ENCODE data around the gene C19orf38. TPM values are rescaled to one million over a fixed set of nuclear protein-coding genes. Genes with fewer than 3 reads are reported as not detected.

Gene C19orf38
- 4.2 and 5.2 TPM in 2 replicates for total RNA-seq (2014; rRNA removed; shearing (Covaris generic))
- 4.9 and 7.5 TPM in 2 replicates for total RNA-seq (2022)
- Bru-seq, nascent RNA = percentile 32 among the genes with signal in this experiment
- BruChase-seq, experiment 1, labeled RNA remaining after a 6-hour chase = percentile 39 among the genes with signal in this experiment
- BruChase-seq, experiment 2, labeled RNA remaining after a 2-hour chase = percentile 32 among the genes with signal in this experiment
- long read RNA-seq, partial matches to known transcripts = 2 of 8 reads
- long read RNA-seq, other reads (novel, unspliced or antisense) = 6 of 8 reads

GRCh38 chr19:10848230-10848856 lies at the start of gene C19orf38:
C19orf38 (plus strand) TSS chr19:10848415; CDS start chr19:10848509, 94 bp downstream.
- Histone ChIP-seq H3K36me3 (ENCODE audit: insufficient read depth, low read length) (no peaks in the 10 kb centered on the region), H2AFZ (ENCODE audit: low read length) (no peak within 1 kb of the TSS), H3K79me2 (ENCODE audit: insufficient read depth, low read depth, low read length) (no peaks in the 10 kb centered on the region), H3K4me2 (ENCODE audit: low read length) (peak within 1 kb of the TSS; percentile 17; the same call in 1 of the 2 replicates), H3K9me3 (ENCODE audit: low read length) (no peaks in the 10 kb centered on the region), H3K4me1 (ENCODE audit: insufficient read depth, low read length, poor library complexity, severe bottlenecking) (peaks cover 4% of the 10 kb centered on the region), H3K9me2 (ENCODE audit: insufficient read depth, low read length) (no peaks in the 10 kb centered on the region), H3K27ac (ENCODE audit: low read depth, low read length, poor library complexity, severe bottlenecking) (no peak within 1 kb of the TSS), H3K4me3 (ENCODE audit: low read depth, low read length, poor library complexity, severe bottlenecking) (no peak within 1 kb of the TSS), H4K20me1 (ENCODE audit: insufficient read depth, low read length) (no peaks in the 10 kb centered on the region)
- no TSS peak for BruUV-seq (replicated peaks)
- DNase-seq (ENCODE audit: low spot score) = no peak
- intact Hi-C loops (cut with micrococcal nuclease; ENCODE audit: unreplicated experiment) = no loop called here
- TF ChIP-seq CTCF (conservative IDR thresholded peaks at IDR 0.05; ENCODE audit: low read length) (no peak), EZH2phosphoT487 (IDR thresholded peaks at IDR 0.05; ENCODE audit: borderline replicate concordance, low read depth, low read length) (no peak)
- ChIA-PET CTCF (ENCODE audit: unreplicated experiment) (no interaction called here), POLR2A (interaction anchor here (0.6 kb wide), 1 partner anchor 102 kb away, joined by 6 read pairs; no protein-coding TSS in a partner anchor)

GRCh38 chr19:10800488-10800887 lies 47.7 kb upstream of the C19orf38 start:
- H3K36me3 ChIP-seq (ENCODE audit: insufficient read depth, low read length) = peaks cover 81% of the 10 kb centered on the region
- no peak overlapping the region for H3K4me2 ChIP-seq (ENCODE audit: low read length)
- POLR2A ChIA-PET = no interaction called here
- CTCF ChIA-PET (ENCODE audit: unreplicated experiment) = no interaction called here
- no peaks in the 10 kb centered on the region for H3K79me2 ChIP-seq (ENCODE audit: insufficient read depth, low read depth, low read length)
- H3K9me2 ChIP-seq (ENCODE audit: insufficient read depth, low read length) = no peaks in the 10 kb centered on the region
- no peak for DNase-seq (ENCODE audit: low spot score)
- intact Hi-C loops (cut with micrococcal nuclease; ENCODE audit: unreplicated experiment) = no loop called here
- no peaks in the 10 kb centered on the region for H3K9me3 ChIP-seq (ENCODE audit: low read length)
- H3K27ac ChIP-seq (ENCODE audit: low read depth, low read length, poor library complexity, severe bottlenecking) = no peak overlapping the region
- no peak overlapping the region for H2AFZ ChIP-seq (ENCODE audit: low read length)
- BruUV-seq (replicated peaks) = no TSS peak
- TF ChIP-seq CTCF (conservative IDR thresholded peaks at IDR 0.05; ENCODE audit: low read length) = no peak
- no peak for TF ChIP-seq EZH2phosphoT487 (IDR thresholded peaks at IDR 0.05; ENCODE audit: borderline replicate concordance, low read depth, low read length)
- H3K4me3 ChIP-seq (ENCODE audit: low read depth, low read length, poor library complexity, severe bottlenecking) = no peak overlapping the region
- no peaks in the 10 kb centered on the region for H4K20me1 ChIP-seq (ENCODE audit: insufficient read depth, low read length)
- no peaks in the 10 kb centered on the region for H3K4me1 ChIP-seq (ENCODE audit: insufficient read depth, low read length, poor library complexity, severe bottlenecking)

GRCh38 chr19:10802479-10802878 lies 45.7 kb upstream of the C19orf38 start:
- Histone ChIP-seq H3K79me2 (ENCODE audit: insufficient read depth, low read depth, low read length) (no peaks in the 10 kb centered on the region), H3K9me2 (ENCODE audit: insufficient read depth, low read length) (no peaks in the 10 kb centered on the region), H3K36me3 (ENCODE audit: insufficient read depth, low read length) (peaks cover 67% of the 10 kb centered on the region), H3K27ac (ENCODE audit: low read depth, low read length, poor library complexity, severe bottlenecking) (no peak overlapping the region), H2AFZ (ENCODE audit: low read length) (no peak overlapping the region), H3K4me2 (ENCODE audit: low read length) (no peak overlapping the region), H4K20me1 (ENCODE audit: insufficient read depth, low read length) (no peaks in the 10 kb centered on the region), H3K4me3 (ENCODE audit: low read depth, low read length, poor library complexity, severe bottlenecking) (no peak overlapping the region), H3K4me1 (ENCODE audit: insufficient read depth, low read length, poor library complexity, severe bottlenecking) (no peaks in the 10 kb centered on the region), H3K9me3 (ENCODE audit: low read length) (no peaks in the 10 kb centered on the region)
- no peak for DNase-seq (ENCODE audit: low spot score)
- POLR2A ChIA-PET = interaction anchor here (0.6 kb wide), 1 partner anchor 184 kb away, joined by 3 read pairs; no protein-coding TSS in a partner anchor
- CTCF ChIA-PET (ENCODE audit: unreplicated experiment) = no interaction called here
- intact Hi-C loops (cut with micrococcal nuclease; ENCODE audit: unreplicated experiment) = no loop called here
- TF ChIP-seq CTCF (conservative IDR thresholded peaks at IDR 0.05; ENCODE audit: low read length) = no peak
- no peak for TF ChIP-seq EZH2phosphoT487 (IDR thresholded peaks at IDR 0.05; ENCODE audit: borderline replicate concordance, low read depth, low read length)
- no TSS peak for BruUV-seq (replicated peaks)

Data from OCI-LY7 (cell line).